Smooth muscle cell (in vitro differentiated cells): ENCODE results near the gene IL27RA. TPM values are rescaled to one million over a fixed set of nuclear protein-coding genes. Genes with fewer than 3 reads are reported as not detected.
A peak's percentile ranks its signal among the peaks of the same experiment; 100 is the strongest.

Experiments
- DNase-seq: peaks from one replicate; lab custom pipeline; 2025; ENCODE audit not compliant: unreplicated experiment; lab: John Stamatoyannopoulos, UW
- H2AFZ ChIP-seq: fragments of 200-600 bp; sonication (generic); 2 replicates; pipeline ENCODE4 v1.6.0; 2016; ENCODE audit warnings: antibody characterized with exemption, low read depth, mild to moderate bottlenecking
- H3F3A ChIP-seq: fragments of 200-600 bp; sonication (generic); 2 replicates; pipeline ENCODE4 v1.6.0; 2017; ENCODE audit warnings: antibody characterized with exemption, low read depth
- H3K27ac ChIP-seq: fragments of 200-600 bp; sonication (generic); 2 replicates; pipeline ENCODE4 v1.5.1; 2016; ENCODE audit warnings: low read depth, mild to moderate bottlenecking
- H3K27me3 ChIP-seq: fragments of 200-600 bp; sonication (generic); 2 replicates; pipeline ENCODE4 v1.6.1; 2016; ENCODE audit warnings: low read depth, mild to moderate bottlenecking
- H3K36me3 ChIP-seq: fragments of 200-600 bp; sonication (generic); 2 replicates; pipeline ENCODE4 v1.5.1; 2016; ENCODE audit warnings: low read depth
- H3K4me1 ChIP-seq: fragments of 200-600 bp; sonication (generic); 2 replicates; pipeline ENCODE4 v1.5.1; 2016; ENCODE audit warnings: low read depth
- H3K4me2 ChIP-seq: fragments of 200-600 bp; sonication (generic); 2 replicates; pipeline ENCODE4 v1.6.0; 2016; ENCODE audit warnings: mild to moderate bottlenecking
- H3K4me3 ChIP-seq: fragments of 200-600 bp; sonication (generic); 2 replicates; pipeline ENCODE4 v1.5.1; 2016; ENCODE audit warnings: mild to moderate bottlenecking
- H3K79me2 ChIP-seq: fragments of 200-600 bp; sonication (generic); 2 replicates; pipeline ENCODE4 v1.6.0; 2016; ENCODE audit warnings: low read depth, mild to moderate bottlenecking
- H3K9ac ChIP-seq: fragments of 200-600 bp; sonication (generic); 2 replicates; pipeline ENCODE4 v1.6.0; 2016; ENCODE audit warnings: low read depth
- H3K9me3 ChIP-seq: fragments of 200-600 bp; sonication (generic); replicated peaks from 2 replicates; pipeline ENCODE4 v1.5.1; 2016; ENCODE audit warnings: low read depth
- H4K20me1 ChIP-seq: fragments of 200-600 bp; sonication (generic); 2 replicates; pipeline ENCODE4 v1.6.0; 2016; ENCODE audit warnings: low read depth
- WGBS: methylation state at CpG from one replicate; pipeline ENCODE4 v1.1.7; 2016; ENCODE audit warnings: low lambda C conversion rate; 5-methylcytosine and 5-hydroxymethylcytosine counted together
- polyA plus RNA-seq: library from polyadenylated mRNA; unstranded; fragments of >200 nt; fragmentation: Nextera tagmentation; extraction: Ambion mirVana; gene quantifications from 2 replicates; pipeline ENCODE4 v1.2.1, GENCODE V29; 2016
- total RNA-seq: library from RNA; depleted of rRNA; stranded (reverse); fragments of >200 nt; gene quantifications from 2 replicates; pipeline ENCODE4 v1.2.3, GENCODE V29; 2014
- TF ChIP-seq, protein P1 (sequence below): fragments of 200-600 bp; sonication (generic); IDR thresholded peaks from 2 replicates; pipeline ENCODE4 v1.5.1; 2017; ENCODE audit warnings: borderline replicate concordance, mild to moderate bottlenecking, antibody characterized with exemption; ENCODE audit not compliant: insufficient read depth, poor library complexity, severe bottlenecking

Gene IL27RA
- total and polyA plus RNA-seq, 2 experiments from 2014 or later = 3.1 to 3.8 TPM

DNA sequence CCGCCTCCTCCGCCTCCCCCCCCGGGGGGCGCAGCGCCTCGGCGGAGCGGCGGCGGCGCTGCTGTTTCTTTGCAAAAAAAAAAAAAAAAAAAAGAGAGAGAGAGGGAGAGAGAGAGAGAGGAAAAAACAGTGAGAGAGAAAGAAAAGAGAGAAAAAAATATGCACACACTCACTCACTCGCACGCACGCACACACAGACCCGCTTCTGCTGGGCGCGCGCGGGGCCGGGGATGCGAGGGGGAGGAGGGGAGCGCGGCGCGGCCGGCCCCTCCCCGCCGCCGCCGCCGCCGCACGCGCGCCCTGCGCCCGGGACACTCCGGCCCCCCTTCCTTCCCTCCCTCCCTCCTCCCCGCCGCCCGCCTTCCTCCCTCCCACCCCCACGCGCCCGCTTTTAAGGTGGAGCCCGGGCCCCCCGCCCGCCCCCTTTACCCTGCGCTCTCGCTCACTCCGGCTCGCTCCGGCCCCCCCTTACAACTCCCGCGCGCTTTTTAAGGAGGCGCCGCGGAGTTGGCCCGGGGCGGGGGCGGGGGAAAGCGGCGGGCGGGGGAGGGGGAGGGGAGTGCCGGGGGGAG lies 59.0 kb downstream of the IL27RA start, which contains the start of gene SAMD1:
SAMD1 (minus strand) TSS at position 243 of the 572 bp plus-strand sequence.
- TF ChIP-seq, protein P1, sequence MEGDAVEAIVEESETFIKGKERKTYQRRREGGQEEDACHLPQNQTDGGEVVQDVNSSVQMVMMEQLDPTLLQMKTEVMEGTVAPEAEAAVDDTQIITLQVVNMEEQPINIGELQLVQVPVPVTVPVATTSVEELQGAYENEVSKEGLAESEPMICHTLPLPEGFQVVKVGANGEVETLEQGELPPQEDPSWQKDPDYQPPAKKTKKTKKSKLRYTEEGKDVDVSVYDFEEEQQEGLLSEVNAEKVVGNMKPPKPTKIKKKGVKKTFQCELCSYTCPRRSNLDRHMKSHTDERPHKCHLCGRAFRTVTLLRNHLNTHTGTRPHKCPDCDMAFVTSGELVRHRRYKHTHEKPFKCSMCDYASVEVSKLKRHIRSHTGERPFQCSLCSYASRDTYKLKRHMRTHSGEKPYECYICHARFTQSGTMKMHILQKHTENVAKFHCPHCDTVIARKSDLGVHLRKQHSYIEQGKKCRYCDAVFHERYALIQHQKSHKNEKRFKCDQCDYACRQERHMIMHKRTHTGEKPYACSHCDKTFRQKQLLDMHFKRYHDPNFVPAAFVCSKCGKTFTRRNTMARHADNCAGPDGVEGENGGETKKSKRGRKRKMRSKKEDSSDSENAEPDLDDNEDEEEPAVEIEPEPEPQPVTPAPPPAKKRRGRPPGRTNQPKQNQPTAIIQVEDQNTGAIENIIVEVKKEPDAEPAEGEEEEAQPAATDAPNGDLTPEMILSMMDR = no peak
- peak within 1 kb of the TSS; percentile 91 for H2AFZ ChIP-seq
- H3K27ac ChIP-seq = peak within 1 kb of the TSS; percentile 74
- H3K4me3 ChIP-seq = peak within 1 kb of the TSS; percentile 97
- WGBS = no CpG with 5 or more reads among the region's 65 CpGs
- peak; percentile 82 for DNase-seq
- no peaks in the 10 kb centered on the region for H3K79me2 ChIP-seq
- H3K4me2 ChIP-seq = peak within 1 kb of the TSS; percentile 100
- H3K27me3 ChIP-seq = no peaks in the 10 kb centered on the region
- H3K4me1 ChIP-seq = no peaks in the 10 kb centered on the region
- peak within 1 kb of the TSS; percentile 64 for H3K9ac ChIP-seq
- no peaks in the 10 kb centered on the region for H3F3A ChIP-seq
- no peaks in the 10 kb centered on the region for H3K9me3 ChIP-seq
- peaks cover 12% of the 10 kb centered on the region for H4K20me1 ChIP-seq
- no peaks in the 10 kb centered on the region for H3K36me3 ChIP-seq

DNA sequence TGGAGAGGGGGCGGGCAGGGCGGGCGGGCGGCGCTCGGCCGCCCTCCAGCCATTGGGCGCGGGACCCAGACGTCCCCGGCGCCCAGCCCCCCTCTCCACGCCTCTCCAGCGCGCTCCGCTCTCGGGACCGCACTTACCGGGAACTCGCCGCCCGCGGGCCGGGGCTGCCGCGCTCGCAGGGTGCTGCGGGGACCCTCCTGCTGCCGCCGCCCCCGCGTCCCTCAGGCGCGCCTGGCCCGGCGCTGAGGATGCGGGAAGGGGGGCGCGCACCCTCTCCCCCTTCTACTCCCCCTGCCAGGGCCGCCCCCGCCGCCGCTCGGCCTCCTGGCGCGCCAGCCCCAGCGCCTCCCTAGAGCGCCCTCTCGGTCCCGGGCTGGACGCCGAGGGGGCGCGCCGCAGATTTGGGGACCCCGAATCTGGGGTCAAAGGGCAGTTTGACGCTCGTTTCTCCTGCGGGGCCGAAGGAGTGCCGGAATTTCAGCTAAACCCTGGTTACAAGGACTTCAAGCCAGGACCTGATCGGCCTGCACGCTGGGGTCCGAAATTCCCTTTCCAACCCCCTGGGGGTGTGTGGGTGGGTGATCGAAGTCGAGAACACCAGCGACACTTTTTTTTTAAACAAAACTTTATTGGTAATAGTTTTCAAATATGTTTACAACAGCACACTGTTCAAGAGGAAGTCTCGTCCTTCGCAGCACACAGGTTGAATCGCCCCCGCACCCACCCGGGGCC lies 59.7 kb downstream of the IL27RA start:
- Histone ChIP-seq H3K27me3 (no peaks in the 10 kb centered on the region), H3K36me3 (no peaks in the 10 kb centered on the region), H3K9ac (peak overlapping the region; percentile 64), H3K4me3 (peak overlapping the region; percentile 97), H3F3A (no peaks in the 10 kb centered on the region), H3K4me2 (peak overlapping the region; percentile 100), H3K9me3 (no peaks in the 10 kb centered on the region), H2AFZ (peak overlapping the region; percentile 91), H3K4me1 (no peaks in the 10 kb centered on the region), H4K20me1 (peaks cover 12% of the 10 kb centered on the region), H3K27ac (peak overlapping the region; percentile 74), H3K79me2 (no peaks in the 10 kb centered on the region)
- TF ChIP-seq, protein P1 = peak; percentile 27
- WGBS = 0% methylated on average over 30 of the region's 72 CpGs
- peak; percentile 82 for DNase-seq

DNA sequence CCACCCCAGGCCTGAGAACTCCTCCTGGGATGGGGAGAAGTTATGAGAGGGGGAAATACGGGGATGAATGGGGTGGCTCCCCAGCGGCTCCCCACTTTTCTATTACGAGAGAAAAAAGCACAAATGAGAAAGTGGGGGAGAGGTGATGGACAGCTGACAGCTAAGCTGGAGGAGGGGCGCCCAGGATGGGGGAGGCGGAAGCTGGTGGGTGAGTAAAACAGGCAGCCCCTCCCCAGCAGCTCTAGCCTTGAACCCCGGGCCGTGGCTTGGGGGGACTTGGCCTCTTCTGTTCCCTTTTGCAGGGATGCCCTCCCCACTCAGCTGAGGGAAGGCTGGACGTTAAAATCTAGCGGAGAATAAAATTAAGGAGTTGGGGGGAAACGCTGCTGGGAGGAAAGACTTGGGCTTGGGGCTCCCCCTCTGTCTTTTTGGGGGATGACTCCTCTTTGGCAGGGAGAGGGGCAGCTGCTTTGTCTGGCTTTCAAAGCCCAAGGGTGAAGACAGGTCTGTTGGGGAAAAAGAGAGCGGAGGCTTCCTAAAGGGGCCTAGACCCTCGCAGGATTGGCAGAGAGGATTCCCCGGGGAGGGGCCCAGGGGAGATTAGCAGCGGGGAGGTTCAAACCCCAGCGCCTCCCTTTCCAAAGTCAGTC lies 60.4 kb downstream of the IL27RA start:
- TF ChIP-seq, protein P1 = no peak
- Histone ChIP-seq H3F3A (no peaks in the 10 kb centered on the region), H3K9me3 (no peaks in the 10 kb centered on the region), H3K36me3 (no peaks in the 10 kb centered on the region), H2AFZ (no peak overlapping the region), H3K79me2 (no peaks in the 10 kb centered on the region), H3K27ac (peak overlapping the region; percentile 74), H3K9ac (peak overlapping the region; percentile 64), H3K27me3 (no peaks in the 10 kb centered on the region), H4K20me1 (peaks cover 12% of the 10 kb centered on the region), H3K4me1 (no peaks in the 10 kb centered on the region), H3K4me2 (peak overlapping the region; percentile 100), H3K4me3 (peak overlapping the region; percentile 97)
- no peak for DNase-seq
- 30% methylated on average over 12 of the region's 15 CpGs for WGBS
